ENCODE measurements around the gene CHST8. TPM values are rescaled to one million over a fixed set of nuclear protein-coding genes. Genes with fewer than 3 reads are reported as not detected.

CHST8 gene
- total RNA-seq, 4 donors from 2014 or later, result 0.66 TPM; not detected in 3

DNA sequence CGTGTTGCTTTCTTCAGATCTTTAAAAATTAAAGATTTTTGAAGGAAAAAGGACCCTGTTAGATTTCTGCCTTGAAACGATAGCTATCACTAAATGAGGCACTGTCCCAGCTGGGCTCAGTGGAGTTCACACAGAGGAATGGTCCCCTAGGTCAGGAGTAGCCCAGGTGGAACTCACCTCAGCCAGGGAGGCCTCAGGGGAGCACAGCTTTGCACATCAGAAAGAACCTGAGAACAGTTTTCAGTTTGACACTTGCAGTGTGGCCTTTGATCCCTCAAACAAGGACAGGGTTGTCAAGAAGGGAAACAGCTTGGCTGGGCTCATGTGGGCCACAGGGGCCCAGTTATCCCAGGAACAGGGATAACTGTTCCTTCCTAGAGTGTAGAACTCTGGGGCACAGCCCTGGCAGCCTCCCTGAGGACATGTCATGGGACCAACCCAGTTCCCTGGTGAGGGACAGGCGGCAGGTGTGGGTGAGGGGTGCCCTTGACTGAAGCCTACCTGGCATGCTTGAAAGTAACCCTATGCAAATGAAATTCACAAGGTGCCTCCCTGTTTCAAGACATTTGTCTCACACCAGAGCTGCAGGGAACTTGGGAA lies 59.4 kb downstream of the CHST8 start:
- Histone ChIP-seq H3K36me3 (no peaks in the 10 kb centered on the region), H3K9me3 (no peaks in the 10 kb centered on the region), H3K27me3 (peaks cover 0 to 63% (median 17%) of the 10 kb centered on the region in 4 donors), H3K4me1 (peaks cover 0 to 6% (median 0%) of the 10 kb centered on the region in 4 donors), H3K4me3 (no peak overlapping the region), H3K27ac (replicated peaks in 1 of 4) (no peak overlapping the region)
- DNase-seq (ENCODE audit: extremely low spot score), result no peak
- TF ChIP-seq EP300 (IDR thresholded peaks at IDR 0.05) (no peak), POLR2AphosphoS5 (IDR thresholded peaks at IDR 0.05) (no peak), POLR2A (IDR thresholded peaks at IDR 0.05; ENCODE audit: low read depth) (no peak)
- TF ChIP-seq, protein P1, sequence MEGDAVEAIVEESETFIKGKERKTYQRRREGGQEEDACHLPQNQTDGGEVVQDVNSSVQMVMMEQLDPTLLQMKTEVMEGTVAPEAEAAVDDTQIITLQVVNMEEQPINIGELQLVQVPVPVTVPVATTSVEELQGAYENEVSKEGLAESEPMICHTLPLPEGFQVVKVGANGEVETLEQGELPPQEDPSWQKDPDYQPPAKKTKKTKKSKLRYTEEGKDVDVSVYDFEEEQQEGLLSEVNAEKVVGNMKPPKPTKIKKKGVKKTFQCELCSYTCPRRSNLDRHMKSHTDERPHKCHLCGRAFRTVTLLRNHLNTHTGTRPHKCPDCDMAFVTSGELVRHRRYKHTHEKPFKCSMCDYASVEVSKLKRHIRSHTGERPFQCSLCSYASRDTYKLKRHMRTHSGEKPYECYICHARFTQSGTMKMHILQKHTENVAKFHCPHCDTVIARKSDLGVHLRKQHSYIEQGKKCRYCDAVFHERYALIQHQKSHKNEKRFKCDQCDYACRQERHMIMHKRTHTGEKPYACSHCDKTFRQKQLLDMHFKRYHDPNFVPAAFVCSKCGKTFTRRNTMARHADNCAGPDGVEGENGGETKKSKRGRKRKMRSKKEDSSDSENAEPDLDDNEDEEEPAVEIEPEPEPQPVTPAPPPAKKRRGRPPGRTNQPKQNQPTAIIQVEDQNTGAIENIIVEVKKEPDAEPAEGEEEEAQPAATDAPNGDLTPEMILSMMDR (IDR thresholded peaks at IDR 0.05), result no peak
- intact Hi-C loops (cut with DNase I), result no loop called here
- 60% methylated on average over 3 of the region's 3 CpGs for WGBS

DNA sequence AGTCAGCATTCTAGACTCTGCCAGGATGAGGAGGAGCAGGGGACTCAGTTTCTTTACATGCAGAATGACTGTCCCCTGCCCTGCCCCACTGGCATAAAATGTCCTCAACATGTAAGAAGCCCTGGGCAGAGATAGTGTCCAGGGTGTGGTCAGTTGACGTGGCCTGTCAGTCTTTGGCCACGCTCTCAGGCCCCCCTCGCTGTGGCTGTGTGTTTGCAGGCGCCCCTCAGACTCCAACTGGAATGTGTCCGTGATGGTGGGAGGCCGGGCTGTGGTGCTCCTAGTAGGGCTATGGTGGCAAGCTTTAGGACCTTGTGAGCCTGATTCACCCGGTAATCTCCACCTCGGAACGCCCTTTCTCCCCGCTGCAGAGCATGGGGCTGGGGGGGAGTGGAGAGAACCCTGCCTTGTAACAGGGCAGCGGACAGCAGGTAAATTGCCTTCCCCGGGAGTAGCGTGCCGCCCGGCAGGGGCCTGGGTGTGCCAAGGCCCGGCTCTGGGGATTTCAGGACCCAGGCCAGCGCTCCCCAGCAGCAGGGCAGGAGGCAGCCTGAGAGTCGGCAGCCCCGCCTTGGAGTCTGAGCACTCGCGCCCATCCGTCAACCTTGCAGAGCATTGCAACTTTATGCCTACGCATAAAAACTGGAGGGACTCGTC lies 62.3 kb downstream of the CHST8 start:
- intact Hi-C loops (cut with DNase I), result no loop called here
- WGBS, result 3% methylated on average over 6 of the region's 24 CpGs
- Histone ChIP-seq H3K9me3 (no peaks in the 10 kb centered on the region), H3K4me3 (no peak overlapping the region), H3K4me1 (peaks cover 0 to 6% (median 0%) of the 10 kb centered on the region in 4 donors), H3K27me3 (peaks cover 0 to 81% (median 18%) of the 10 kb centered on the region in 4 donors), H3K36me3 (no peaks in the 10 kb centered on the region), H3K27ac (replicated peaks in 1 of 4) (no peak overlapping the region)
- TF ChIP-seq POLR2A (IDR thresholded peaks at IDR 0.05; ENCODE audit: low read depth) (no peak), POLR2AphosphoS5 (IDR thresholded peaks at IDR 0.05) (no peak), EP300 (IDR thresholded peaks at IDR 0.05) (no peak)
- TF ChIP-seq, protein P1 (IDR thresholded peaks at IDR 0.05), result no peak
- no peak for DNase-seq (ENCODE audit: extremely low spot score)

DNA sequence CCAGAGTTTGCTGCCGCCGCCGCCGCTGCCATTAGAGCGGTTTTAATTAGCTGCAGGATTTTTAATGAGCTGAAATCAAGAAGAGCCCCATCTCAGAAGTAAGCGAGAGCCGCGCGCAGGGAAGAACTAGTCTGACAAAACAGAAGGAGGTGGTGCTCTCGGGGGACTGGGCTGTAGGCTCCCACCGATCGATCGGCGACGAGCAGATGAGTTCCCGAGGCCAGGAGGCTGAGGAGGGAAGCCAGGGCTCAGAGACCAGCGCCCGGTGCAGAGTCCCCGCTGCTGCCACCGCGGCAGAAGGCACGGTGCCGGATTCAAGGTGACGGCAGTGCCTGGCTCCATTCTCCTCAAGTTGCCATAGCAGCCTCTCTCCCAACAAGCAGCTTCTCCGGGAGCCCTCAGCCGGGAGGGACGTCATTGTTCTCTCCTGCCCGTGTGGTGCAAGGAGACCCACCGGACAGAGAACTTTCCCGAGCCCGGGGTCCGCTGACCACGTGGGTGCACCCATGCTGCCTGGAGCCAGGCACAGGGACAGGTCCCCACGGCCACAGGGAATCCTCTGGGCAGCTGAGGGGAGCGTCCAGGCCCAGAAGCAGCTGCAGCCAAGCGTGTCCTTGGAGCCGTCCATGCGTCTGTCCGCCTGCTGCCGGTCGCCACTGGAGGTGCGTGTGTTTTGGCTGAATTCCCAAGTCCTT lies 62.9 kb downstream of the CHST8 start:
- H3K4me3 ChIP-seq, result no peak overlapping the region
- WGBS, result 16% methylated on average over 27 of the region's 42 CpGs
- DNase-seq (ENCODE audit: extremely low spot score), result no peak
- peaks cover 0 to 83% (median 18%) of the 10 kb centered on the region in 4 donors for H3K27me3 ChIP-seq
- H3K36me3 ChIP-seq, result no peaks in the 10 kb centered on the region
- H3K27ac ChIP-seq (replicated peaks in 1 of 4), result no peak overlapping the region
- peaks cover 0 to 6% (median 0%) of the 10 kb centered on the region in 4 donors for H3K4me1 ChIP-seq
- H3K9me3 ChIP-seq, result no peaks in the 10 kb centered on the region
- intact Hi-C loops (cut with DNase I), result no loop called here
- TF ChIP-seq EP300 (IDR thresholded peaks at IDR 0.05), result no peak
- TF ChIP-seq, protein P1 (IDR thresholded peaks at IDR 0.05), result no peak
- no peak for TF ChIP-seq POLR2AphosphoS5 (IDR thresholded peaks at IDR 0.05)
- TF ChIP-seq POLR2A (IDR thresholded peaks at IDR 0.05; ENCODE audit: low read depth), result no peak

DNA sequence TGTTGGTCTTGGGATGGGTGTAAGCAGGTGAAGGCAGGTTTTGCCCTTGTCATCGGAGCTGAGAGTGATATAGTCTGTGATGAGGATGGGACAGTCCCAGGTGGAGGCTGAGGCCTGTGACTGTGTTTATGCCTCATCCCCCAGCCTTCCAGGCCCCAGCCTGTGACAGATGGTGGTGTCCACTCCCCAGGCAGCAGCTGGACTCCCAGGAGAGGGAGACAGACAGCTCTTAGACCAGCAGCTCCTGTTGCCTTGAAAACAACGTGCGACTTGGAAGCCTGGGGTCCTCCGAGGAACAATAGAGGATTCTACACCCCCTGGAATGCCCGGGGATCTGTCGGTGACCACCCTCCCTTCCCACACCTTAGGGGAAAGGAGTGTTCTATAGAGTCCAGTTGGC lies 63.8 kb downstream of the CHST8 start:
- TF ChIP-seq POLR2AphosphoS5 (IDR thresholded peaks at IDR 0.05) (no peak), EP300 (IDR thresholded peaks at IDR 0.05) (no peak), POLR2A (IDR thresholded peaks at IDR 0.05; ENCODE audit: low read depth) (no peak)
- TF ChIP-seq, protein P1 (IDR thresholded peaks at IDR 0.05), result no peak
- peaks cover 0 to 89% (median 18%) of the 10 kb centered on the region in 4 donors for H3K27me3 ChIP-seq
- no peaks in the 10 kb centered on the region for H3K9me3 ChIP-seq
- intact Hi-C loops (cut with DNase I), result no loop called here
- peaks cover 0 to 6% (median 0%) of the 10 kb centered on the region in 4 donors for H3K4me1 ChIP-seq
- DNase-seq (ENCODE audit: extremely low spot score), result no peak
- WGBS, result 79% methylated on average over 3 of the region's 6 CpGs
- no peaks in the 10 kb centered on the region for H3K36me3 ChIP-seq
- H3K27ac ChIP-seq (replicated peaks in 1 of 4), result no peak overlapping the region
- no peak overlapping the region for H3K4me3 ChIP-seq
